Adrenal gland (tissue), 5 donors: ENCODE results near the gene CDYL.

ENCODE experiments used
- CTCF ChIP-seq, 6 experiments: fragments of 450-650 bp in 4 of 6; fragments of 200-600 bp in 2 of 6; sonication (generic) in 1 of 6; IDR thresholded peaks; 1 replicate in 5 of 6; 2 replicates in 1 of 6; pipeline versions ENCODE4 v1.5.1 to v1.8.0; 2016 to 2021; ENCODE audit warnings: antibody characterized with exemption in 6 of 6, mild to moderate bottlenecking in 2 of 6, moderate library complexity in 1 of 6
- POLR2A ChIP-seq, 2 donors: fragments of 450-650 bp; IDR thresholded peaks; one replicate each; pipeline ENCODE4 v1.6.1; 2017; ENCODE audit warnings: antibody characterized with exemption in 2 of 2, mild to moderate bottlenecking in 2 of 2, moderate library complexity in 1 of 2
- donor health status: DM: no; HTN: no; CAD: no.

GRCh38 chr6:4908062-4908461 is 131.9 kb downstream of the CDYL start:
- TF ChIP-seq CTCF (IDR thresholded peaks at IDR 0.05) (no peak), POLR2A (IDR thresholded peaks at IDR 0.05) (no peak)
